ENCODE measurements around the gene ASTL.
A peak's percentile ranks its signal among the peaks of the same experiment; 100 is the strongest.
"Not testable (repeated sequence)": the region's sequence is repeated elsewhere in the genome, so short reads cannot be mapped to it uniquely, and the experiment has no call there.

The ASTL gene

DNA sequence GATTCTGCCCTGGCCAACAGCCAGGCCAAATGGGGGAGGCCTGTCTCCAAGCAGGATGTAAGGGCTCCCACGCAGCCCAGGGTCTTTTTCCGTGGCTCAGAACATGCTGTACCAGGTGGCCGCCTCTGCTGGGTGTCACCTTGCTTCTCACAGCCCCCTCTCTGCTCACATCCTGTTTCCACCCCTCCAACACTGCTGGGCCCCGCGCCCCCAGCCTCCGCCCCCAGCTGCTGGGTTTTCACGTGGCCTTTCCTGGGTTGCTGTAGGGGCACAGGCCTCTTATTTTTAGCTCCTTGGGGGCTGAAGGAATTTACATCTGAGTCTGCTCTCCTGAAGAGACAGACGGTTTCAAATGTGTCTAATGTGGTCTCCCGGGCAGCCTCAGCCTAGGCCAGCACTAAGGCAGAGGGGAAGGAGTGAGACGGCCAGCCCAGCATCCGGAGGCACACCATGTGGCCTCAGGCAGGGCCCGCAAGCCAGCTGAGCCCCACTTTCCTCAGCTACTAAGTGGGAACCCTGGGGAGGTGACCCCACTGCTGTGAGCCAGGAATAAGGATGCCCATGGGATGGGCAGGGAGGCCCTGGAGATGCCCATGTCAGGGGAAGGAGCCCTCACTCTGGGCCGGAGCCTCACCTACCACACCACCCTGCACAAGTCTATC is 25.6 kb upstream of the ASTL start:
- Histone ChIP-seq H3K79me2 (ENCODE audit: insufficient read depth, low read length) (no peaks in the 10 kb centered on the region), H3K4me1 (ENCODE audit: insufficient read depth, low read length) (peaks cover 36% of the 10 kb centered on the region), H4K20me1 (ENCODE audit: insufficient read depth, low read length) (no peaks in the 10 kb centered on the region), H3K27ac (ENCODE audit: low read length) (peak overlapping the region; percentile 97), H3K4me2 (ENCODE audit: insufficient read depth, low read length) (peak overlapping the region; percentile 56), H3K36me3 (ENCODE audit: insufficient read depth, low read length) (no peaks in the 10 kb centered on the region), H3K27me3 (ENCODE audit: insufficient read depth, low read length, poor library complexity) (no peaks in the 10 kb centered on the region), H3K9ac (ENCODE audit: low read depth, low read length) (peak overlapping the region; percentile 60), H3K4me3 (ENCODE audit: low read depth in 1 of 2, low read length in 2 of 2) (peak overlapping the region in 1 of 2 experiments; percentile 37; a peak in 1 of 4 replicates), H2AFZ (ENCODE audit: low read depth, low read length) (peak overlapping the region; percentile 52), H3K9me3 (ENCODE audit: insufficient read depth, low read length, severe bottlenecking) (no peaks in the 10 kb centered on the region)
- DNase-seq (peak; percentile 95), ATAC-seq (ENCODE audit: insufficient read depth, low read depth) (peak; percentile 86)
- TF ChIP-seq, protein P1, sequence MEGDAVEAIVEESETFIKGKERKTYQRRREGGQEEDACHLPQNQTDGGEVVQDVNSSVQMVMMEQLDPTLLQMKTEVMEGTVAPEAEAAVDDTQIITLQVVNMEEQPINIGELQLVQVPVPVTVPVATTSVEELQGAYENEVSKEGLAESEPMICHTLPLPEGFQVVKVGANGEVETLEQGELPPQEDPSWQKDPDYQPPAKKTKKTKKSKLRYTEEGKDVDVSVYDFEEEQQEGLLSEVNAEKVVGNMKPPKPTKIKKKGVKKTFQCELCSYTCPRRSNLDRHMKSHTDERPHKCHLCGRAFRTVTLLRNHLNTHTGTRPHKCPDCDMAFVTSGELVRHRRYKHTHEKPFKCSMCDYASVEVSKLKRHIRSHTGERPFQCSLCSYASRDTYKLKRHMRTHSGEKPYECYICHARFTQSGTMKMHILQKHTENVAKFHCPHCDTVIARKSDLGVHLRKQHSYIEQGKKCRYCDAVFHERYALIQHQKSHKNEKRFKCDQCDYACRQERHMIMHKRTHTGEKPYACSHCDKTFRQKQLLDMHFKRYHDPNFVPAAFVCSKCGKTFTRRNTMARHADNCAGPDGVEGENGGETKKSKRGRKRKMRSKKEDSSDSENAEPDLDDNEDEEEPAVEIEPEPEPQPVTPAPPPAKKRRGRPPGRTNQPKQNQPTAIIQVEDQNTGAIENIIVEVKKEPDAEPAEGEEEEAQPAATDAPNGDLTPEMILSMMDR (IDR thresholded peaks at IDR 0.05; ENCODE audit: borderline replicate concordance, extremely low read depth, low read length, poor library complexity, severe bottlenecking), result no peak
- no peak for TF ChIP-seq EZH2 (IDR thresholded peaks at IDR 0.05; ENCODE audit: borderline replicate concordance, low read depth, low read length, severe bottlenecking)

GRCh38 chr2:96163415-96163767 is 25.1 kb upstream of the ASTL start:
- ATAC-seq (ENCODE audit: insufficient read depth, low read depth), result no peak
- H3K9ac ChIP-seq (ENCODE audit: low read depth, low read length), result peak overlapping the region; percentile 60
- peak overlapping the region; percentile 97 for H3K27ac ChIP-seq (ENCODE audit: low read length)
- no peaks in the 10 kb centered on the region for H4K20me1 ChIP-seq (ENCODE audit: insufficient read depth, low read length)
- H3K79me2 ChIP-seq (ENCODE audit: insufficient read depth, low read length), result no peaks in the 10 kb centered on the region
- no peak for DNase-seq
- no peak overlapping the region for H3K4me3 ChIP-seq (ENCODE audit: low read depth in 1 of 2, low read length in 2 of 2)
- H2AFZ ChIP-seq (ENCODE audit: low read depth, low read length), result no peak overlapping the region; the same call in 1 of the 2 replicates
- peak overlapping the region; percentile 33 for H3K4me2 ChIP-seq (ENCODE audit: insufficient read depth, low read length)
- H3K36me3 ChIP-seq (ENCODE audit: insufficient read depth, low read length), result no peaks in the 10 kb centered on the region
- TF ChIP-seq EZH2 (IDR thresholded peaks at IDR 0.05; ENCODE audit: borderline replicate concordance, low read depth, low read length, severe bottlenecking), result no peak
- peaks cover 36% of the 10 kb centered on the region for H3K4me1 ChIP-seq (ENCODE audit: insufficient read depth, low read length)
- H3K27me3 ChIP-seq (ENCODE audit: insufficient read depth, low read length, poor library complexity), result no peaks in the 10 kb centered on the region
- no peaks in the 10 kb centered on the region for H3K9me3 ChIP-seq (ENCODE audit: insufficient read depth, low read length, severe bottlenecking)

- no peak overlapping the region for H3K27ac ChIP-seq (ENCODE audit: low read length)
- H3K4me2 ChIP-seq (ENCODE audit: insufficient read depth, low read length), result no peak overlapping the region
- H3K27me3 ChIP-seq (ENCODE audit: insufficient read depth, low read length, poor library complexity), result no peaks in the 10 kb centered on the region
- H2AFZ ChIP-seq (ENCODE audit: low read depth, low read length), result no peak overlapping the region
- H3K79me2 ChIP-seq (ENCODE audit: insufficient read depth, low read length), result no peaks in the 10 kb centered on the region
- H3K36me3 ChIP-seq (ENCODE audit: insufficient read depth, low read length), result no peaks in the 10 kb centered on the region
- H3K4me3 ChIP-seq (ENCODE audit: low read depth in 1 of 2, low read length in 2 of 2), result no peak overlapping the region
- TF ChIP-seq, protein P1 (IDR thresholded peaks at IDR 0.05; ENCODE audit: borderline replicate concordance, extremely low read depth, low read length, poor library complexity, severe bottlenecking), result no peak
- no peak for TF ChIP-seq EZH2 (IDR thresholded peaks at IDR 0.05; ENCODE audit: borderline replicate concordance, low read depth, low read length, severe bottlenecking)
- H3K4me1 ChIP-seq (ENCODE audit: insufficient read depth, low read length), result peaks cover 40% of the 10 kb centered on the region
- no peak overlapping the region for H3K9ac ChIP-seq (ENCODE audit: low read depth, low read length)
- ATAC-seq (ENCODE audit: insufficient read depth, low read depth), result no peak
- DNase-seq, result no peak
- H4K20me1 ChIP-seq (ENCODE audit: insufficient read depth, low read length), result no peaks in the 10 kb centered on the region
- no peaks in the 10 kb centered on the region for H3K9me3 ChIP-seq (ENCODE audit: insufficient read depth, low read length, severe bottlenecking)
Observed at GRCh38 chr2:96161898-96162297, 23.6 kb upstream of the ASTL start.

- H2AFZ ChIP-seq (ENCODE audit: low read depth, low read length); H3K4me3 ChIP-seq (ENCODE audit: low read depth in 1 of 2, low read length in 2 of 2); ATAC-seq (ENCODE audit: insufficient read depth, low read depth); H3K79me2 ChIP-seq (ENCODE audit: insufficient read depth, low read length); H3K27ac ChIP-seq (ENCODE audit: low read length); H3K4me2 ChIP-seq (ENCODE audit: insufficient read depth, low read length); DNase-seq; H3K36me3 ChIP-seq (ENCODE audit: insufficient read depth, low read length); H3K9me3 ChIP-seq (ENCODE audit: insufficient read depth, low read length, severe bottlenecking); H4K20me1 ChIP-seq (ENCODE audit: insufficient read depth, low read length); H3K27me3 ChIP-seq (ENCODE audit: insufficient read depth, low read length, poor library complexity); H3K9ac ChIP-seq (ENCODE audit: low read depth, low read length): not testable (repeated sequence)
- H3K4me1 ChIP-seq (ENCODE audit: insufficient read depth, low read length), result peaks cover 40% of the 10 kb centered on the region
Observed at GRCh38 chr2:96160366-96160765, 22.1 kb upstream of the ASTL start.

Data from DND-41 (cell line).